ENCODE data around the gene TNFSF10.

DNA sequence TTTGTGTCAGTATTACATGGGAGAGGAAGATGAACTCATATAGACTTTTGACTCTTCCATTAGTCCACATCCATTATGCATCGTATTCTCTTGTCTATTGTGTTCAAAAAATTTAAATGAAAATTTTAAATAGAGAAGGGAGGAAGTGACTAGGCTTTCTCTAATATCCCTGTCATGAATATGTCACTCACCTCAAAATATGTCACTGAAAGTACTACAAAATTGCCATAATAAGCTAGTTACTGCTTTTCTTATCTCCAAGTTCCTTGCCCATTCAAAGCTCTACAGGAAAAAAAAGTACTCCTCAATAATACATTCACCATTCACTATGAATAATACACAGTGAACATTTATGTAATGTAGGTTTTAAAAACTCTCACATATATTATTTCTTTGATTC is 52.6 kb downstream of the TNFSF10 start:
- TF ChIP-seq, protein P1, sequence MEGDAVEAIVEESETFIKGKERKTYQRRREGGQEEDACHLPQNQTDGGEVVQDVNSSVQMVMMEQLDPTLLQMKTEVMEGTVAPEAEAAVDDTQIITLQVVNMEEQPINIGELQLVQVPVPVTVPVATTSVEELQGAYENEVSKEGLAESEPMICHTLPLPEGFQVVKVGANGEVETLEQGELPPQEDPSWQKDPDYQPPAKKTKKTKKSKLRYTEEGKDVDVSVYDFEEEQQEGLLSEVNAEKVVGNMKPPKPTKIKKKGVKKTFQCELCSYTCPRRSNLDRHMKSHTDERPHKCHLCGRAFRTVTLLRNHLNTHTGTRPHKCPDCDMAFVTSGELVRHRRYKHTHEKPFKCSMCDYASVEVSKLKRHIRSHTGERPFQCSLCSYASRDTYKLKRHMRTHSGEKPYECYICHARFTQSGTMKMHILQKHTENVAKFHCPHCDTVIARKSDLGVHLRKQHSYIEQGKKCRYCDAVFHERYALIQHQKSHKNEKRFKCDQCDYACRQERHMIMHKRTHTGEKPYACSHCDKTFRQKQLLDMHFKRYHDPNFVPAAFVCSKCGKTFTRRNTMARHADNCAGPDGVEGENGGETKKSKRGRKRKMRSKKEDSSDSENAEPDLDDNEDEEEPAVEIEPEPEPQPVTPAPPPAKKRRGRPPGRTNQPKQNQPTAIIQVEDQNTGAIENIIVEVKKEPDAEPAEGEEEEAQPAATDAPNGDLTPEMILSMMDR (IDR thresholded peaks at IDR 0.05; ENCODE audit: insufficient read depth, low read length, poor library complexity, severe bottlenecking), result no peak
- TF ChIP-seq EZH2phosphoT487 (conservative IDR thresholded peaks at IDR 0.05; ENCODE audit: low read length), result no peak

Data from SU-DHL-6 (cell line).